Stimulated activated CD8-positive, alpha-beta memory T cell treated with anti-CD3 and anti-CD28 coated beads, Interleukin-15, amount 100 ng/mL, for 4 hours (primary cell): Measurements from ENCODE around the gene NDRG4.

ENCODE experiments used
- DNase-seq, 2 donors: peaks; one replicate each; pipeline ENCODE4 v3.0.0-alpha.2; 2020; ENCODE audit warnings: low read depth in 2 of 2

The NDRG4 gene

DNA sequence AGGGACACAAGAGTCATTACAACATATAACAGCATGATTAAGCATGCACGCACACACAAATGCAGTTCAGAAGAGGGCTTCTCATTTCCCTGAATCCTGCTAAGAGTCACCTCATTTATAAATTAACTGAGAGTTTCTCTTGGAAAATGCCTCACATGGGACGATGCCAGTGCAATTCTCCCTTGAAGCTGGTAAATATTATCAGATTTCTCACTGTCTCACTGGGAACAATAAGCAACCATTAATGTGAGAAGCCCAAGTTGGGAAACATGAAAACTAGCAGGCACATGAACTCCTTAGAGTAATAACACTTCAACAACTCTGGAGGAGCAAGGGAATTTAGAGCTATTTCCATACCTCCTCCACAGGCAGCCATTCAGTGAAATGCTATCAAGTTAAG, 41.8 kb downstream of the NDRG4 start:
- DNase-seq: no peak

DNA sequence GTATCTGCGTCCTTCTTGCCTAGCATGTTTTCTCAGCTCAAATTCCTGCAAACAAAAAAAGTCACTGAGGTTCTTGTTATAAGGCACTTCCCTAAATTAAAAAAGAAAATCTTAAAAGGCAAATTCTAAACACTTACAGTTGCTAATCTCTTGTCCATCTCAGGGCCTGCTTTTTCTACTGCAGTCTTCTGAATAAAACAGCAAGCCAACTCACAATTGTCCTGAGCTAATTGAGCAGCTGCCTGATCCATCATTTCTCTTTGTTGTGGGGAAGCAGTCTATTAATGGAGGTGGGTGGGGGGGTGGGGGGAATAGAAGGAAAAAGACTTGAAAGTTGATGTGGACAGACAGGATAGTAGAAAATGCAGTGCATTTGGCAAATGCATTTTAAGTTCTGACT, 42.3 kb downstream of the NDRG4 start:
- no peak for DNase-seq

DNA sequence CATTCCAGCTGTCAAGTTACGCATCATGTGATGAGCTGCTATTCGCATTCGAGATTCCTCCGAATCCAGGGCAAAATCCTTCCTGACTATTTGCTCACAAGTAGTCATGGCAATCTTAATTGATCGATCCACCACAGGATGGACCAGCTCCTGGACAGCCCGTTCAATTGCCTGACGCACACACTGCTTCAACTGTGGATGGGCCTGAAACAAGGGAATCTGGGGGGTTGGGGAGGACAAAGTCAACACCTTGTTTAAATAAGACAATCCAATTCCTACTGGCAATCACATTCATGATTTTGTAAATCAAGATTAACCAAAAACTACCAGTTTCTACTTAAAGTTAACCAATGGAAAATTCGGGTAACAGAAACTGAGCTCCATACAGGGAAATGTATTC, 43.7 kb downstream of the NDRG4 start:
- DNase-seq: no peak

DNA sequence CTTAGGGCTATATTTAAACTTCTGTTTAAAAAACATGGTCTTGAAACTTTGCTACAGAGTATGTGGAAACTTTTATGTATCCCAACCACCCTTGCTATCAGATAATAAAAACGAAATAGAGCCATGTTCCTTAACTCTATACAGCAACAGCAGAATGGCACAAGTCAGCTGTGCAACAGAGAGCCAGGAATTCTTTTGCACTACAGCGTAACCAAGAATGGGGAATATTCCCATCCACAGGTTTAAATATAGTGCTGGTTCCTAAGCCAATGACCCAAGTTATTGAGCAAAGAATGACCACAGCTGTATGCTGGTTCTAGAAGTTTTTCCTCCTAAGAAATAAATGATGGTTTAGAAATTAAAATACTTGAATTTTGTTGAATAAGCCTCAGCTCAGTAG, 48.4 kb downstream of the NDRG4 start:
- no peak for DNase-seq

DNA sequence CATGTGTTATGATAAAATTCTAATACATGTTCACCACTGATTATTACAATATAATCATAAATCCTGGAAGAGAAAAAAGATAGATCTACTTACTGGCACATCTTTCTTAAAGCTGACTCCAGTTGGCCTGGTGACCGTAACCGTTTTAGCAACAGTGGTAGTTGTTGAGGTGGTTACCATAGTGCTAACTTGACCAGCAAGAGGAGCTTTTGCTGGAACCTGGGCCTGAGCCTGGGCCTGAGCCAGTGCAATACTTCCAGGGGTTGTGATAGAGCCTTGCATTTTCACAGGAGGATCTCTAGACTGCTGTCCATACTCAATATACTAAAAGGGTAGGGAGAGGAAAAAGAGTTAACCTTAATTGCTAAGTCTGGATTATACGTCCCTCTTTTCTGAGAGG, 51.6 kb downstream of the NDRG4 start:
- no peak for DNase-seq

DNA sequence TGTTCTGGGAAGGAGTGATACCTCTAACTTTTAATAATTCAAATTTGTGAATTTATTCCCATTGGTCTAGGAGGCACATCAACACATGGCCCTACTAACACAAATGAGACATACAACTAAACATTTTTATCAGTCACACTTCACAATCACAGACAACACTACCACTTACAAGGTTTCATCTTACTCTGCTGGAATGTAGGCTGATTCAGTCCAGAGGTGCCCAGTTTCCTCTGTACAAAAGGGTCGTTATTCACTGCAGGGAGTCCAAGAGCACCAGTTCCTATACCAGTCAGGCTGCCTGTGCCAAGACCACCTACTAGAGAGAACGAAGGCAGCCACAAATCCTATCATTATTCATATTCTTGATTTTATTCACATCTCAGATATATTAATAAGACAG, 56.7 kb downstream of the NDRG4 start:
- no peak for DNase-seq
